Measurements from ENCODE around the gene FAM13C. TPM values are rescaled to one million over a fixed set of nuclear protein-coding genes. Genes with fewer than 3 reads are reported as not detected.

FAM13C gene
- polyA plus RNA-seq, 3 donors: 7.1 to 7.6 (median 7.5) TPM

GRCh38 chr10:59372543-59372942 is 10.2 kb upstream of the FAM13C start:
- no peak for DNase-seq (ENCODE audit: extremely low read depth in 1 of 11, low read depth in 9 of 11, low spot score in 4 of 11)

- peak in 1 of 11 donors; percentile 41 for DNase-seq (ENCODE audit: extremely low read depth in 1 of 11, low read depth in 9 of 11, low spot score in 4 of 11)
These were observed 3.9 kb upstream of the FAM13C start for GRCh38 chr10:59366290-59366689.

- DNase-seq (ENCODE audit: extremely low read depth in 1 of 11, low read depth in 9 of 11, low spot score in 4 of 11): no peak
These were observed 1.2 kb upstream of the FAM13C start for GRCh38 chr10:59363446-59363958.

- DNase-seq (ENCODE audit: extremely low read depth in 1 of 11, low read depth in 9 of 11, low spot score in 4 of 11): peak in 7 of 11 donors; percentile 20 to 63 (median 50)
These were observed 621 bp upstream of the FAM13C start for GRCh38 chr10:59362959-59363381.

GRCh38 chr10:59361663-59362143 is 646 bp downstream of the FAM13C start:
- no peak for DNase-seq (ENCODE audit: extremely low read depth in 1 of 11, low read depth in 9 of 11, low spot score in 4 of 11)

- DNase-seq (ENCODE audit: extremely low read depth in 1 of 11, low read depth in 9 of 11, low spot score in 4 of 11): no peak
These were observed 1.5 kb downstream of the FAM13C start for GRCh38 chr10:59360605-59361405.

- DNase-seq (ENCODE audit: extremely low read depth in 1 of 11, low read depth in 9 of 11, low spot score in 4 of 11): no peak
These were observed 3.8 kb downstream of the FAM13C start for GRCh38 chr10:59358576-59358975.

- no peak for DNase-seq (ENCODE audit: extremely low read depth in 1 of 11, low read depth in 9 of 11, low spot score in 4 of 11)
These were observed 7.9 kb downstream of the FAM13C start for GRCh38 chr10:59354434-59354833.

- DNase-seq (ENCODE audit: extremely low read depth in 1 of 11, low read depth in 9 of 11, low spot score in 4 of 11): no peak
These were observed 11.8 kb downstream of the FAM13C start for GRCh38 chr10:59350558-59350957.

- no peak for DNase-seq (ENCODE audit: extremely low read depth in 1 of 11, low read depth in 9 of 11, low spot score in 4 of 11)
These were observed 16.0 kb downstream of the FAM13C start for GRCh38 chr10:59346321-59346720.

- no peak for DNase-seq (ENCODE audit: extremely low read depth in 1 of 11, low read depth in 9 of 11, low spot score in 4 of 11)
These were observed 19.6 kb downstream of the FAM13C start for GRCh38 chr10:59342723-59343122.

GRCh38 chr10:59342000-59342399 is 20.3 kb downstream of the FAM13C start:
- DNase-seq (ENCODE audit: extremely low read depth in 1 of 11, low read depth in 9 of 11, low spot score in 4 of 11): no peak

- DNase-seq (ENCODE audit: extremely low read depth in 1 of 11, low read depth in 9 of 11, low spot score in 4 of 11): no peak
These were observed 22.1 kb downstream of the FAM13C start for GRCh38 chr10:59340285-59340684.

GRCh38 chr10:59339351-59339750 is 23.0 kb downstream of the FAM13C start:
- no peak for DNase-seq (ENCODE audit: extremely low read depth in 1 of 11, low read depth in 9 of 11, low spot score in 4 of 11)

- peak in 1 of 11 donors; percentile 40 for DNase-seq (ENCODE audit: extremely low read depth in 1 of 11, low read depth in 9 of 11, low spot score in 4 of 11)
These were observed 25.1 kb downstream of the FAM13C start for GRCh38 chr10:59337201-59337652.

GRCh38 chr10:59336632-59337031 is 25.7 kb downstream of the FAM13C start:
- DNase-seq (ENCODE audit: extremely low read depth in 1 of 11, low read depth in 9 of 11, low spot score in 4 of 11): peak in 1 of 11 donors; percentile 16

- no peak for DNase-seq (ENCODE audit: extremely low read depth in 1 of 11, low read depth in 9 of 11, low spot score in 4 of 11)
These were observed 26.9 kb downstream of the FAM13C start for GRCh38 chr10:59335497-59335896.

- no peak for DNase-seq (ENCODE audit: extremely low read depth in 1 of 11, low read depth in 9 of 11, low spot score in 4 of 11)
These were observed 28.6 kb downstream of the FAM13C start for GRCh38 chr10:59333701-59334100.

- no peak for DNase-seq (ENCODE audit: extremely low read depth in 1 of 11, low read depth in 9 of 11, low spot score in 4 of 11)
These were observed 29.8 kb downstream of the FAM13C start for GRCh38 chr10:59332581-59332980.

- DNase-seq (ENCODE audit: extremely low read depth in 1 of 11, low read depth in 9 of 11, low spot score in 4 of 11): no peak
These were observed 30.7 kb downstream of the FAM13C start for GRCh38 chr10:59331661-59332060.

- DNase-seq (ENCODE audit: extremely low read depth in 1 of 11, low read depth in 9 of 11, low spot score in 4 of 11): no peak
These were observed 37.2 kb downstream of the FAM13C start for GRCh38 chr10:59325116-59325515.

All from renal cortex interstitium (tissue), 11 donors.